ENCODE measurements around the gene ZFAND2A.

The ZFAND2A gene

DNA sequence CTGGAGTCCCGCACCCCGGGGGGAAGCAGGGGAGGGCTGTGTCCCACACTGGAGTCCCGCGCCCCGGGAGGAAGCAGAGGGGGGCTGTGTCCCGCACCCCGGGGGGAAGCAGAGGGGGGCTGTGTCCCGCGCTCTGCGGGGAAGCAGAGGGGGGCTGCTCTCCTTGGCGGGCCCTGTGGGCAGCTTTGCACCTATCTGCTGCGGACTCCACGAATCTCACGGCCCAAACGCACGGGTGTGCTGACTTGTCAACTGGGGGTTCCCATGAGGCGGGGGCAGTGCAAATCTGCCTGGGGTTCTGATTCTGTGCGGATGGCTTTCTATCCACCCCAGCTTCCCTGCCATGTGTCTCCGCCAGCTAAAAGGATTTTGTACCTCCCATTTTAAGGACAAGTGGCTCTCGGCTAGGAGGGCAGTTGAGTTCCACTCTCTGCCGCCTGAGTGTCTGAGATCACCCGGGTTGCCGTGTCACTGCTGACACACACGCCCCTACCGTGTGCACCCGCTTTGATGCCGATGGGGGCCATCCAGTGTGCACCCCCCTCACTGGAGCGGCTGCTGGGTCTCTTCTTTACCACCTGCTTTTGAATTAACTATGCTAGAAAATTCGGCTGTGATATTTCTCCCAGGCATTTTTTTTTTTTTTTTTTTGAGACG is 51.6 kb downstream of the ZFAND2A start (continued):
- TF ChIP-seq ZNF565 (CRISPR knock-in tag; conservative IDR thresholded peaks at IDR 0.05; ENCODE audit: low read depth) = no peak
- no peak for TF ChIP-seq ZFP3 (CRISPR knock-in tag; IDR thresholded peaks at IDR 0.05)
- TF ChIP-seq GLIS3 (CRISPR knock-in tag; IDR thresholded peaks at IDR 0.05) = no peak
- no peak for TF ChIP-seq CSDC2 (CRISPR knock-in tag; IDR thresholded peaks at IDR 0.05)
- no peak for TF ChIP-seq ZNF8 (CRISPR knock-in tag; IDR thresholded peaks at IDR 0.05)

DNA sequence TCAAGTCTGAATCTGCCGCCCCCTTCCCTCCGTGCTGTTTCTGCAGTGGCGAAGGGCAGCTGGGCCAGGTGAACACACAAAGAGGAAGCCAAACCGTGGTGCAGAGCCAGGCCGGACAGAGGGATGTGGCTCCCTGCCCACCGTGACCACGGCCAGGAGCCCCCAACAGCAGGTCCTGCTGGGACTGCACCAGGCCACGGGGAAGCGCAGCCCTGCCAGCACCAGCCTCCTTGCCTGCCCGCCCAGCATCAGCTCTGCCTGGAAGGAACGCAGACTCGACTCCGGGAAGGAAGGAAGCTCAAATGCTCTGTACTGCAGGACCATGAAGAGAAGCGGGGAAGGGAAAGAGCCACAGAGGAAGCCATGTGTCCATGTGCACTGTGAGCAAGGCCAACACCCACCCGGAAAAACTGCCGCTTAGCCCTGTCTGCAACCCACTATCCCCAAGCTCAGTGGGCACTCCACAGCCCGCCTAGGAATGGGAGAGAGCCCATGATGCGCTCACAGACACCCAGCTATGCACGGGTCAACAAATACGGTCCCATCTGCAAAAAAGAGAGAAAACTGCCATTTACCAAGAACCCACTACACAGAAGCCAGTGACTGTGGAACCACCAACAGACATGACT is 53.1 kb downstream of the ZFAND2A start:
- TF ChIP-seq ZC3H10 (CRISPR knock-in tag; IDR thresholded peaks at IDR 0.05) (no peak), ZNF70 (CRISPR knock-in tag; IDR thresholded peaks at IDR 0.05) (no peak), OSR1 (CRISPR knock-in tag; IDR thresholded peaks at IDR 0.05) (no peak), BACH2 (CRISPR knock-in tag; IDR thresholded peaks at IDR 0.05; ENCODE audit: borderline replicate concordance) (no peak), ISL1 (CRISPR knock-in tag; IDR thresholded peaks at IDR 0.05) (no peak), SNAI2 (CRISPR knock-in tag; IDR thresholded peaks at IDR 0.05) (no peak), CSDC2 (CRISPR knock-in tag; IDR thresholded peaks at IDR 0.05) (no peak), RARB (CRISPR knock-in tag; IDR thresholded peaks at IDR 0.05) (no peak), PPARA (CRISPR knock-in tag; IDR thresholded peaks at IDR 0.05; ENCODE audit: borderline replicate concordance) (no peak), TSHZ2 (CRISPR knock-in tag; IDR thresholded peaks at IDR 0.05) (no peak), ESRRG (CRISPR knock-in tag; IDR thresholded peaks at IDR 0.05) (no peak), ZFP30 (CRISPR knock-in tag; IDR thresholded peaks at IDR 0.05) (no peak), TOX (CRISPR knock-in tag; IDR thresholded peaks at IDR 0.05; ENCODE audit: borderline replicate concordance) (no peak), GLIS3 (CRISPR knock-in tag; IDR thresholded peaks at IDR 0.05) (no peak)
- TF ChIP-seq, protein P1, sequence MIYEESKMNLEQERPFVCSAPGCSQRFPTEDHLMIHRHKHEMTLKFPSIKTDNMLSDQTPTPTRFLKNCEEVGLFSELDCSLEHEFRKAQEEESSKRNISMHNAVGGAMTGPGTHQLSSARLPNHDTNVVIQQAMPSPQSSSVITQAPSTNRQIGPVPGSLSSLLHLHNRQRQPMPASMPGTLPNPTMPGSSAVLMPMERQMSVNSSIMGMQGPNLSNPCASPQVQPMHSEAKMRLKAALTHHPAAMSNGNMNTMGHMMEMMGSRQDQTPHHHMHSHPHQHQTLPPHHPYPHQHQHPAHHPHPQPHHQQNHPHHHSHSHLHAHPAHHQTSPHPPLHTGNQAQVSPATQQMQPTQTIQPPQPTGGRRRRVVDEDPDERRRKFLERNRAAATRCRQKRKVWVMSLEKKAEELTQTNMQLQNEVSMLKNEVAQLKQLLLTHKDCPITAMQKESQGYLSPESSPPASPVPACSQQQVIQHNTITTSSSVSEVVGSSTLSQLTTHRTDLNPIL (CRISPR knock-in tag; IDR thresholded peaks at IDR 0.05; ENCODE audit: low read depth) = no peak
- no peak; the same call in 2 of the 3 replicates for ATAC-seq

DNA sequence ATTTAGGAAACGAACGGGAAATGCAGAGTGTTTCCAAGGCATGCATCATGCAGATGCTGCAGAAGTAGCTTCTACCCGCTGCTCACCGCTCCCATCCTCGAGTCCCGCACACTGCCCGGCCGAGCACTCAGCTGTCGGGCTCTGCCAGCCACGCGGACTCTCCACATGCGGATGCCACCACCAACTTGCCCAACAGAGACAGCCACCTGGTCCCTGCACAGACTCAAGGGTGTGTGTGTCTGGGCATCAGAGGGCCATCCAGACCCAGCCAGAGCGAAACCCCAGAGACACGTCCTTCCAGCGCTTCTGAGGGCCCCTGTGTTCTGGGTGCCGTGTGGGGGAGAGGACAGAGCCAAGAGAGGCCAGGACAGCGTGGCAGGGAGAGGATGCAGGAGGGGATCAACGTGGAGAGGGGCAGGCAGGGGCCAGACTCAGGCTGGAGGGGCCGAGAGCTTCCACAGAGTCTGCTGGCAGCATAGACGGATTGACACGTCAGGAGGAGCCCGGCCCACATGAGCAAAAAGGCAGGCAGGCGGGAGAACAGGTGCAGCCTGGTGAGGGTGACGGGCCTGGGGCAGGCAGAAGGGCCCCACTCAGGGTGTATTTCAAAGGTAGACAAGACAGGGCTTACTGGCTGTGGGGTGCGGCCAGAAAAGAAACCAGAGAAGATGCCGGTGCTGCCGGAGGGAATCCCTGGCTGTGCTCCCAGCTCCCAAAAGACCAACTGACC is 53.8 kb downstream of the ZFAND2A start:
- TF ChIP-seq ZFP3 (CRISPR knock-in tag; IDR thresholded peaks at IDR 0.05) (no peak), ZFP30 (CRISPR knock-in tag; IDR thresholded peaks at IDR 0.05) (no peak), ZNF565 (CRISPR knock-in tag; conservative IDR thresholded peaks at IDR 0.05; ENCODE audit: low read depth) (no peak), RARB (CRISPR knock-in tag; IDR thresholded peaks at IDR 0.05) (no peak), SNAI2 (CRISPR knock-in tag; IDR thresholded peaks at IDR 0.05) (no peak), ZC3H10 (CRISPR knock-in tag; IDR thresholded peaks at IDR 0.05) (no peak), GLIS3 (CRISPR knock-in tag; IDR thresholded peaks at IDR 0.05) (no peak), TSHZ2 (CRISPR knock-in tag; IDR thresholded peaks at IDR 0.05) (no peak), TCF4 (CRISPR knock-in tag; IDR thresholded peaks at IDR 0.05; ENCODE audit: borderline replicate concordance) (no peak), POU6F1 (CRISPR knock-in tag; IDR thresholded peaks at IDR 0.05; ENCODE audit: borderline replicate concordance, low read depth) (no peak), CSDC2 (CRISPR knock-in tag; IDR thresholded peaks at IDR 0.05) (no peak), TOX (CRISPR knock-in tag; IDR thresholded peaks at IDR 0.05; ENCODE audit: borderline replicate concordance) (no peak)
- TF ChIP-seq, protein P2, sequence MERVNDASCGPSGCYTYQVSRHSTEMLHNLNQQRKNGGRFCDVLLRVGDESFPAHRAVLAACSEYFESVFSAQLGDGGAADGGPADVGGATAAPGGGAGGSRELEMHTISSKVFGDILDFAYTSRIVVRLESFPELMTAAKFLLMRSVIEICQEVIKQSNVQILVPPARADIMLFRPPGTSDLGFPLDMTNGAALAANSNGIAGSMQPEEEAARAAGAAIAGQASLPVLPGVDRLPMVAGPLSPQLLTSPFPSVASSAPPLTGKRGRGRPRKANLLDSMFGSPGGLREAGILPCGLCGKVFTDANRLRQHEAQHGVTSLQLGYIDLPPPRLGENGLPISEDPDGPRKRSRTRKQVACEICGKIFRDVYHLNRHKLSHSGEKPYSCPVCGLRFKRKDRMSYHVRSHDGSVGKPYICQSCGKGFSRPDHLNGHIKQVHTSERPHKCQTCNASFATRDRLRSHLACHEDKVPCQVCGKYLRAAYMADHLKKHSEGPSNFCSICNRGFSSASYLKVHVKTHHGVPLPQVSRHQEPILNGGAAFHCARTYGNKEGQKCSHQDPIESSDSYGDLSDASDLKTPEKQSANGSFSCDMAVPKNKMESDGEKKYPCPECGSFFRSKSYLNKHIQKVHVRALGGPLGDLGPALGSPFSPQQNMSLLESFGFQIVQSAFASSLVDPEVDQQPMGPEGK (CRISPR knock-in tag; IDR thresholded peaks at IDR 0.05; ENCODE audit: borderline replicate concordance) = no peak
- ATAC-seq = no peak
